Tibial artery (tissue), 4 donors: ENCODE measurements around the gene MAGEC1.

Experiments used
- DNase-seq, 2 donors: peaks; one replicate each; pipeline ENCODE4 v3.0.0-alpha.2; 2019
- H3K27ac ChIP-seq, 2 donors: fragments of 200-600 bp; sonication (generic) in 1 of 2; 1 replicate in 1 of 2; 2 replicates in 1 of 2; pipeline ENCODE4 v1.5.1; 2018 to 2019; ENCODE audit warnings: mild to moderate bottlenecking in 1 of 2
- H3K27me3 ChIP-seq, 2 donors: fragments of 200-600 bp; sonication (generic) in 1 of 2; one replicate each; pipeline versions ENCODE4 v1.5.1 to v1.6.0; 2016 to 2019
- H3K36me3 ChIP-seq, 3 donors: fragments of 200-600 bp; sonication (generic) in 2 of 3; one replicate each; pipeline ENCODE4 v1.5.1; 2016 to 2019; ENCODE audit warnings: mild to moderate bottlenecking in 2 of 3
- H3K4me1 ChIP-seq, 4 donors: fragments of 200-600 bp; sonication (generic) in 2 of 4; 1 replicate in 3 of 4; 2 replicates in 1 of 4; pipeline ENCODE4 v1.5.1; 2016 to 2019
- H3K4me3 ChIP-seq, 2 donors: fragments of 200-600 bp; sonication (generic) in 1 of 2; 1 replicate in 1 of 2; 2 replicates in 1 of 2; pipeline ENCODE4 v1.5.1; 2018 to 2019; ENCODE audit warnings: mild to moderate bottlenecking in 2 of 2
- H3K9me3 ChIP-seq, 3 donors: fragments of 200-600 bp; sonication (generic) in 1 of 3; one replicate each; pipeline ENCODE4 v1.5.1; 2016 to 2019
- CTCF ChIP-seq, 2 experiments: fragments of 200-600 bp in 1 of 2; fragments of 450-650 bp in 1 of 2; IDR thresholded peaks; one replicate each; pipeline ENCODE4 v1.5.1; 2017 to 2019; ENCODE audit warnings: antibody characterized with exemption in 2 of 2, mild to moderate bottlenecking in 1 of 2, moderate library complexity in 1 of 2
- intact Hi-C: fragments of 100-400 bp; cut with DNase I; formaldehyde crosslinking; loops from one replicate; pipeline ENCODE4 v1.15.0; 2023; ENCODE audit warnings: low total_unique reads

MAGEC1 gene

DNA sequence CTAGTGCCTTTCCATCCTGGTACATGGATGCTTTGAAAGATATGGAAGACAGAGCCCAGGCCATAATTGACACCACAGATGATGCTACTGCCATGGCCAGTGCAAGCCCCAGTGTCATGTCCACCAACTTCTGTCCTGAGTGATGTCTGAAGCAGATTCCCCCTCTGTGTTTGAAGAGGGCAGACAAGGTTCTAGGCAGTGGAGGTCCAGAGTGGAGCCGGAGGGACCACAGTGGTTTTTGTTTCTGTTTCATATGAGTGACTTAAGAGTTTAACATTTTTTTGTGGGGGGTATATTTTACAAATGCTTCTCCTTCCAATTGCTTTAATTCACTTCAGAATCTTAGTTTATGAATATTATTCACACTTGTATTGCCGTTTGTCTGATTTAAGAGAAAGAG lies 6.0 kb upstream of the MAGEC1 start:
- intact Hi-C loops = no loop called here
- no peaks in the 10 kb centered on the region for H3K36me3 ChIP-seq
- TF ChIP-seq CTCF (IDR thresholded peaks at IDR 0.05) = no peak
- H3K27ac ChIP-seq = no peak overlapping the region
- H3K4me1 ChIP-seq = no peaks in the 10 kb centered on the region
- no peaks in the 10 kb centered on the region for H3K27me3 ChIP-seq
- H3K9me3 ChIP-seq = no peaks in the 10 kb centered on the region
- H3K4me3 ChIP-seq = no peak overlapping the region
- no peak for DNase-seq

DNA sequence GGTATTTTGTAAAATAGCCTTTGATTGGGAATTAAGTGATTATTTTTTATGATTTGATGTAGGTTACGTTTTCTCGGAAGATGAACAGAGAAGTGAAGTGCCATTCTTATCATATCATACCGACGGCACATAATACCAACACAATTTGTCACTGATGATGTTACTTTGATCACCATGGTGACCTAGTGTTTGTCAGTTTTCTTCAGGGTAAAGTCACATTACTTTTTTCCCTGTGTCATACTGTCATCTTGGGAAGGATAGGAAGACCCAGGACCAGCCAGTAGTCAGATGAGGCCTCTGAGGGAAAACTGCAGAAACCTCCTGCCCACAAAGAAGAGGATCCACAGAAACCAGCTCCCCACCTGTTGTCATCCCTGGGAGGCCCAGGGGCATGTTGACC lies 1.3 kb upstream of the MAGEC1 start:
- Histone ChIP-seq H3K4me3 (no peak overlapping the region), H3K27ac (no peak overlapping the region), H3K9me3 (no peaks in the 10 kb centered on the region), H3K27me3 (no peaks in the 10 kb centered on the region), H3K4me1 (no peaks in the 10 kb centered on the region), H3K36me3 (no peaks in the 10 kb centered on the region)
- TF ChIP-seq CTCF (IDR thresholded peaks at IDR 0.05) = no peak
- DNase-seq = no peak
- intact Hi-C loops = no loop called here

GRCh38 chrX:141904262-141904661 lies 568 bp downstream of the MAGEC1 start:
- H3K4me3 ChIP-seq = no peak overlapping the region
- no peak for TF ChIP-seq CTCF (IDR thresholded peaks at IDR 0.05)
- intact Hi-C loops = no loop called here

DNA sequence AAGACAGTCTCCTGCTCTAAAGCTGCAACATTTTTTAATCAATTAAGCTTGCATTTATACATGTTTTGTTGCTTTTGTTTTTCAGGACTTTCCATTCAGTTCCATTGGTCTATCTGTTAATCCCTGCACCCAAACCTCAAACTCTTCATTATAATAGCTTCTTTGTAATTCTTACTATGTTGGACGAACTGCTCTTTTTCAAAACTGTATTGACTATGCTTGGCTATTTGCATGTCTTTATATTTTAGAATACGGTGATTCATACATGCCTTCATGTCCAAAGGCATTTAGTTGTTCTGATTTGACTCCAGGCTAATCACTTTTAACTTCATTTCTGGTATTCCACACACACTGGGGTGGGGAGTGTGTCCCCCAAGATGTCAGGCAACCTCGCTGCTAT lies 14.1 kb downstream of the MAGEC1 start:
- TF ChIP-seq CTCF (IDR thresholded peaks at IDR 0.05) = no peak
- intact Hi-C loops = no loop called here
- Histone ChIP-seq H3K27ac (no peak overlapping the region), H3K27me3 (no peaks in the 10 kb centered on the region), H3K9me3 (no peaks in the 10 kb centered on the region), H3K36me3 (no peaks in the 10 kb centered on the region), H3K4me1 (no peaks in the 10 kb centered on the region), H3K4me3 (no peak overlapping the region)
- DNase-seq = no peak

More at GRCh38 chrX:141904262-141904661, 568 bp downstream of the MAGEC1 start:
- Histone ChIP-seq H3K9me3 (no peaks in the 10 kb centered on the region), H3K36me3 (no peaks in the 10 kb centered on the region), H3K27me3 (no peaks in the 10 kb centered on the region), H3K4me1 (no peaks in the 10 kb centered on the region), H3K27ac (no peak overlapping the region)
- no peak for DNase-seq

DNA sequence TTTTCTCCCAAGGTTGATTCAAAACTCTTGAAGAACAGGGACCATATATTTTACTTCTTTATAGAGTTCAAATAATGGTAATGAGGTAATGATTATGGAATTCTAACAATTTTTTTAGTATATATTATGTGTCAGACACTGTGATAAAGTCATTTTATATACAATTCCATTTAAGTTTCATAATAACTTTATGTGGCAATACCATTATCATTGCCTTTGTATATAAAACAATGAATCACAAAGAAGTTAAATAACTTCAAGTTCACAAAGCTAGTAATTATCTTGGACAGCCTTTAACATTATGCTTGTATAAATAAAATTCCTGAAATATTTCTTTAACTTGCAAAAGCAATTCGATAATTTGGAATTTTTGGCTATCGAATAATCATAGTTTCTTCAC lies 20.6 kb downstream of the MAGEC1 start:
- H3K4me3 ChIP-seq = no peak overlapping the region
- no peak for DNase-seq
- intact Hi-C loops = no loop called here
- H3K36me3 ChIP-seq = no peaks in the 10 kb centered on the region
- H3K27me3 ChIP-seq = no peaks in the 10 kb centered on the region
- no peak overlapping the region for H3K27ac ChIP-seq
- H3K4me1 ChIP-seq = no peaks in the 10 kb centered on the region
- no peak for TF ChIP-seq CTCF (IDR thresholded peaks at IDR 0.05)
- no peaks in the 10 kb centered on the region for H3K9me3 ChIP-seq

DNA sequence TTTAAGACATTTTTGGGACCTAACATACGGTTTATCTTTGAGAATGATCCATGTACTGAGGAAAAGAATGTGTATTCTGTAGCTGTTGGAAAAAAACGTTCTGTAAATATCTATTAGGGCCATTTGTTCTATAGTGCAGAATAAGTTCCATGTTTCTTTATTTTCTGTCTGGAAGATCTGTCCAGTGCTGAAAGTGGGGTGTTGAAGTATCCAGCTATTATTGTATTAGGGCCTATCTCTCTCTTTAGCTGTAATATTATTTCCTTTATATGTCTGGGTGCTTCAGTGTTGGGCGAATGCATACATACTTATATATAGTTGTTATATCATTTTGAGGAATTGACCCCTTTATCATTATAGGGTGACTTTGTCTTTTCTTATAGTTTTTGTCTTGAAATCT lies 24.7 kb downstream of the MAGEC1 start:
- no peaks in the 10 kb centered on the region for H3K4me1 ChIP-seq
- no peaks in the 10 kb centered on the region for H3K27me3 ChIP-seq
- intact Hi-C loops = no loop called here
- H3K9me3 ChIP-seq = no peaks in the 10 kb centered on the region
- no peak overlapping the region for H3K27ac ChIP-seq
- TF ChIP-seq CTCF (IDR thresholded peaks at IDR 0.05) = no peak
- H3K4me3 ChIP-seq = no peak overlapping the region
- DNase-seq = no peak
- no peaks in the 10 kb centered on the region for H3K36me3 ChIP-seq
